GM12801 (cell line): ENCODE data around the gene SIT1.

Experiments used
- TF ChIP-seq, protein P1 (sequence below): IDR thresholded peaks from one replicate; pipeline ENCODE4 v1.5.1; 2011; ENCODE audit warnings: control low read depth; ENCODE audit not compliant: insufficient read length; ENCODE audit errors: extremely low read depth

SIT1 gene

DNA sequence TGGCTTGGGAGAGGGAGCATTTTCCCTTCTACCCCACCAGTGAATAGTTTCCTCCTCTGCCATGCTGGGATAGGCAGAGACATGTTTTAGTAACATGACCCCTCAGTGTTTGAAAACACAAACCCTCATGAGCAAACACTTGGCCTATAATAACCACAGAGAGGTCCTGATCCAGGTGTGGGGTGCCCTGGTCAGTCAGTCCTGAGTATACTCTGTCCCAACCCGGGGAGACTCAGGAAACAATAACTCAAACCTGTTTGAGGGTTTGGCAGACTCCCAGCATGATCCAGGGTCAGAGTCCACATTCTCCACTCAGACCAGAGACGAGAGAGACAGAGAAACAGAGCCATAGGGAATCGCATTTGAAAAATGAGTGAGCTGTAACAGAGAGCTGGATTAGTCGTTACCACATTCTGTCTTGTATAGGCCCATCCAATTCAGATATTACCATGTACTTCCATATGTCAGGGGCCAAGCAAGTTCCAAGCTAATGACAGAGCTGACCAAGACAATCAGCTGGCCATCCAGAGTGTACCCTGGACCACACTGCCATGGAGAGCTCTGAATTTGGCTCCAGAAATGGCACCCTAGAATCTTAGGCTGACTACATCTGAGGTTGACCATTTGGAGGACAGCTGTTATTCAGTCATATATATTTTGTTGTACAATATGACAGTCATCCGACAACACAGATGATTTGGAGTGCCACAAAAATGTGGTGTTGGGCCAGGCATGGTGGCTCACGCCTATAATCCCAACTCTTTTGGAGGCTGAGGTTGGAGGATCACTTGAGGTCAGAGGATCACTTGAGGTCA is 18.8 kb upstream of the SIT1 start:
- TF ChIP-seq, protein P1, sequence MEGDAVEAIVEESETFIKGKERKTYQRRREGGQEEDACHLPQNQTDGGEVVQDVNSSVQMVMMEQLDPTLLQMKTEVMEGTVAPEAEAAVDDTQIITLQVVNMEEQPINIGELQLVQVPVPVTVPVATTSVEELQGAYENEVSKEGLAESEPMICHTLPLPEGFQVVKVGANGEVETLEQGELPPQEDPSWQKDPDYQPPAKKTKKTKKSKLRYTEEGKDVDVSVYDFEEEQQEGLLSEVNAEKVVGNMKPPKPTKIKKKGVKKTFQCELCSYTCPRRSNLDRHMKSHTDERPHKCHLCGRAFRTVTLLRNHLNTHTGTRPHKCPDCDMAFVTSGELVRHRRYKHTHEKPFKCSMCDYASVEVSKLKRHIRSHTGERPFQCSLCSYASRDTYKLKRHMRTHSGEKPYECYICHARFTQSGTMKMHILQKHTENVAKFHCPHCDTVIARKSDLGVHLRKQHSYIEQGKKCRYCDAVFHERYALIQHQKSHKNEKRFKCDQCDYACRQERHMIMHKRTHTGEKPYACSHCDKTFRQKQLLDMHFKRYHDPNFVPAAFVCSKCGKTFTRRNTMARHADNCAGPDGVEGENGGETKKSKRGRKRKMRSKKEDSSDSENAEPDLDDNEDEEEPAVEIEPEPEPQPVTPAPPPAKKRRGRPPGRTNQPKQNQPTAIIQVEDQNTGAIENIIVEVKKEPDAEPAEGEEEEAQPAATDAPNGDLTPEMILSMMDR: no peak

- TF ChIP-seq, protein P1: no peak
Measured at GRCh38 chr9:35667939-35668338, 17.2 kb upstream of the SIT1 start.

DNA sequence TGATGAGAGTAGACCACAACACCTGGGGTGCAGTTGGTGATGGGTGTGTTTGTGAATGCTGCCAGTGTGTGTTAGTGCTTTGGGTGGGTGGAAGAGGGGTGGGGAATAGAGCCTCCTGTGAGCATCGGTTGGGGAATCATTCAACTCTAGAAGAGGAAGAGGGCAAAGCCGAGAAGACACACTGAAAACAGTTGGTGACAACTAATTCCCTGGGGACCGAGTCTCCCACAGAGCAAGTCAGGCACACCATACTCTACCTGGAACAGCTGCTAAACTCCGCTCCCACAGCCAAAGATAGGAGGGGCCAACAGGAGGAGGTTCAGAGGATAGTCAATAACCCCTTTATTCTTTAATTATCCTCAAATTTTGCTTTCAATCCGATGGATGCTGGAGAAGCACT is 15.8 kb upstream of the SIT1 start:
- TF ChIP-seq, protein P1: no peak

GRCh38 chr9:35666045-35666444 is 15.3 kb upstream of the SIT1 start:
- TF ChIP-seq, protein P1: no peak

- TF ChIP-seq, protein P1: no peak
Measured at GRCh38 chr9:35665471-35665818, 14.7 kb upstream of the SIT1 start.

DNA sequence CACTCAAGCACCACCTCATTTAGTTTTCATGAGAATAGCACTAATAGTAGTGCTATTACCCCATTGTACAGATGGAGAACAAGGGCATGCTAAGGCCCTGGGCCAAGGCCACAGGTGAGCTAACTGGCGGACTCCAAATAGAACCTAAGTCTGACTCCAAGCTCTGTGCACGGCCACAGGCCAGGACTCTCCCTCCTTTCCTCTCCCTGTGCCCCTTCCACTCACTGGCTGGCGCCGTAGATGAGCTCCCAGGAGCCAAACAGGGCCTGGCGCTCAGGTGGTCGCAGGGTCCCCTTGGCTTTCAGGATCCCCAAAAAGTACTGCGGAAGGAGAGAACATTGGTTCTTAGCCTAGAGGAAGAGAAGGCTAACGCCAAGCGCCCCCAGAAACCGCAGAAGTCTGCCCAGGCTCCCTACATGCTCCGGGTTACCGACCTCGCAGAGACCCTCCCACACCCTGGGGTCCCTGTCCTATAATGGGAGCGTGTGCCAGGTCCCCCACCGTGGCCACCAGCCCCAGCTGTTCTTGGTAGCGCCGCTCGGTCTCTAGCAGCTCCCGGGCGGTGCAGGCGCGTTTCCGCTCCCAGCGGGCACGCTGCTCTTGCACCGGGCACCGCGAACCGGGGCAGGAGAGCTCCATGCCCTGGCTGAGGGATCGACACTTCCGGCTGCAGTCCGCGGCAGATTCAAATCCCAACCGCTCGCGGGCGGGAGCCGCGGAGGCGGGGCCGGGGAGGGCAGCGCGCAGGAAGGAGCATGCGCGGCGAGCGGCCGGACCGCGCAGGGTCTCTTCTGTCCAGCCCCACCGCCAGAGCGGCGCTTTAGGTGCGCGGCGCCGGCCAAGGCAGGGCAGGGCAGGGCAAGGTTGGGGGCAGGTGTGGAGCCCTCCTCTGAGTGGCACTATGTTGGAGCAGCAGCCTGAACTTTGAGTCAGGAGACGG is 14.1 kb upstream of the SIT1 start, which contains the start of gene ARHGEF39:
Gene ARHGEF39 (minus strand): TSS at position 665 of the 940 bp plus-strand sequence. CDS start 26 bp downstream, at position 639.
- TF ChIP-seq, protein P1: no peak

GRCh38 chr9:35662437-35662836 is 11.7 kb upstream of the SIT1 start:
- TF ChIP-seq, protein P1: no peak
